ENCODE measurements around the gene GNAZ.

- TF ChIP-seq POLR2A (IDR thresholded peaks at IDR 0.05; ENCODE audit: low read depth, low read length), result no peak
- no peak for TF ChIP-seq POLR2AphosphoS5 (IDR thresholded peaks at IDR 0.05; ENCODE audit: low read depth, low read length)
- no peak for TF ChIP-seq TAF1 (IDR thresholded peaks at IDR 0.05; ENCODE audit: low read depth, low read length)
- no peak for TF ChIP-seq PAX5 (IDR thresholded peaks at IDR 0.05; ENCODE audit: insufficient read depth, low read length, severe bottlenecking)
- TF ChIP-seq SPI1 (IDR thresholded peaks at IDR 0.05; ENCODE audit: low read depth, low read length), result no peak
These were observed 10.9 kb upstream of the GNAZ start for GRCh38 chr22:23059284-23059948.

Data from GM12891 (cell line).